HTERT RPE-1 (cell line): ENCODE measurements around the gene HDGF.

Source experiments
- in situ Hi-C: fragments of 300-500 bp; cut with MboI; formaldehyde crosslinking; loops from 4 replicates; pipeline ENCODE4 v1.14.3; 2020; ENCODE audit warnings: low sequenced_read_pairs

Gene HDGF

DNA sequence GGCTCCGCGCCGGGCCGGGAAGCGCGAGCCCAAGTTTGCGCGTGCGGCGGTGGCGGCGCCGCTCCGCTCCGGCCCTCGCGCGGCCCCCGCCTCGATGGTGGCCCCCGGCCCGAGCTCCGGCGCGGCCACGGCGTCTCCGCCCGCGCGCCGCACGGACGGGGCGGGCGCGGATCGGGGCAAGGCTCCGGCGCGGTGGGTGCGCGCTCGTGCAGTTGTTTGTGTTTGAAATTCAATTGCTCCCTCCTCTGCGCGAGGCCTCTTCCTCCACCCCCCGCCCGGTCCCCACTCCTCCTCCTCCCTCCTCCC lies at the start of gene HDGF:
Gene HDGF, minus strand, starts transcription at position 225 of the 306 bp plus-strand sequence. CDS start 246 bp downstream, outside the sequence.
- in situ Hi-C loops = no loop called here

DNA sequence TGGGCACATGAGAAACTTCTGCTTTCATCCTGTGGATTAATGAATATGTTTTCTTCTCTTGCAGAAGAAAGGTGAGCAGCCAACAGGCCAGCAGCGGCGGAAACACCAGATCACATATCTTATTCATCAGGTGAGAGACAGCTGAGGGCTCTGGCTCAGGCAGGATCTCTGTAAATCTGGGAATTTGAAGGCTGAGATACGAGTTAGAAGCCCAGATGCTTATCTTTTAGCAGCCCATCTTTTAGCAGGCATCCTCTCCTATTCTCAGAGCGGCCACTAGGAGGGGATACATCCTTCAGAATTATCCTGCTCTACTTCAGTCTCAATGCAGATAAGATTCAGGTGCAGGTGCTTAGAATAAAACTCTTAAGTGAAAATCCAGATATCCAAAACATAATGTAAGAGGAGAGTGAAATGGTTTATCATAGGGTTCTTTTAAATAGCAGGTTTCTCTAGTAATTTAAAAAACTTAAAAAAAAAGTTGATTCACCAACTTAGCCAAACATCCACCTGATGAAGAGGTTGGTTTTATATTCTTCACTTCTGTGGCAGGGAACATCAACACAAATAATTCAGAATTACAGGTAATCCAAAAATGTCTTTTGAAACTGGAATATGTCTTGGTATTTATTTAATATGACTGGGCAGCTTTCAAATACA lies 45.9 kb upstream of the HDGF start:
- in situ Hi-C loops = no loop called here

DNA sequence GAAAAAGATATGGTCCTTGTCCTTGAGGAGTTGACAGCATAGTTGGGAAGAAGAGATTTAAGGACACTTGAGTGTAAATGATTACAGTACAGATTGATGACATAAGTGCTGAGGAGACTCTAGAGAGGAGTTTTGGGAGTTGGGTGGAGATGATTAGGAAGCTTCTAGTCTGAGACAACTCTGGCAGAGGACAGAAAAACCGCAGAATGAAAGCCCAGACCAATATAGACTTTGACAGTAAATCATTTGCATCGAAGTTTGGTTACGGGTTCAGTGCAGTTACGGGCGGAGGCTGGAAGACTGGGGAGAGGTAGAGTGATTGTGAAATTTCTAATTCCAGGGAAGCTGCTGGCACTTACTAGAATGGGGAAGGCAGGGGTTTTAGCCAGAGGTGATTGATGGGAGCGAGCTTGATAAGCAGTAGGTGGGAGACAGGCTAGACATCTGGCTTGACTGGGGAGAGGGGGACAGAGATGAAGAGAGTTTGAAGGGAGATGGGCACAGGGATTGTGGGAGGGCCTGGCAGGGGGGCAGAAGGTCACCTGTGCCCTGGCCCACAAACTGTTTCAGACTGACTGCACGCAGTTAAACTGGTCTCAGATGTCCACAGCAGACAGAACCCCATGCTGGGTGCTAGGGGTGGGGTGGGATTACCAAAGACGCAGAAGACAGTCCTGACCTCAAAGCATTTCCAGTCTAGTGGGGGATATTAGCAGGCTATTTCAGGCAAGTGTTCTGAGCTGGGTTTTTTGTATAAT lies 45.0 kb upstream of the HDGF start:
- in situ Hi-C loops = no loop called here

DNA sequence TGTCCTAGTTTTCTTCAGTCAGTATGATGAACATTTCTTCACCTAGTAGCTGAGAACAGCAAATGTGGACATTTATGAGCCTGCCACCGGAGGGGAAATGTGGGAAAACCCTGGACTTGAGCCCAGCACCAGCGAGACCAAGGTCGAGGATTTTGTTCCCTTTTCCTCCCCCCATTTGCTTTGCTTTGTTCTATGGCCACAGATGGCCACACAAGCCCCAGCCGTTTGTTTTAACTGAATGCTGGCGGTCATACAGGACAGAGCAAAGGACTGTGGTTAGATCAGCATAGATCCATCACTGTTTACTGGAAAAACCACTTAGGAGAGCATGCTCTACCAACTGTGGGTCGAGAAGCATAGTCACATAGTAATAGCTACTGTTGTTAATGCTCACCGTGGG lies 44.3 kb upstream of the HDGF start:
- in situ Hi-C loops = no loop called here

DNA sequence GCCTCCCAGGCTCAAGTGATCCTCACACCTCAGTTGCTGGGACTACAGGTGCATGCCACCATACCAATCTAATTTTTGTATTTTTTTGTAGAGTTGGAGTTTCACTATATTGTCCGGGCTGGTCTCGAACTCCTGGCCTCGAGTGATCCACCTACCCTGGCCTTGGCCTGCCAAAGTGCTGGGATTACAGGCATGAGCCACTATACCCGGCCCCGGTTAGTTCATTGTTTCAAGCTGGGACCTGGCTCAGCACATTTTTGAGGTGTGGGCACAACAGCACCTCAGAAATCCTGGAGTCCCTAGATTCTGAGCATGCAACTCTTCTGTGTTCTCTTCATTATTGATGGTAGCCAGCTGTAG lies 43.9 kb upstream of the HDGF start:
- in situ Hi-C loops = no loop called here

DNA sequence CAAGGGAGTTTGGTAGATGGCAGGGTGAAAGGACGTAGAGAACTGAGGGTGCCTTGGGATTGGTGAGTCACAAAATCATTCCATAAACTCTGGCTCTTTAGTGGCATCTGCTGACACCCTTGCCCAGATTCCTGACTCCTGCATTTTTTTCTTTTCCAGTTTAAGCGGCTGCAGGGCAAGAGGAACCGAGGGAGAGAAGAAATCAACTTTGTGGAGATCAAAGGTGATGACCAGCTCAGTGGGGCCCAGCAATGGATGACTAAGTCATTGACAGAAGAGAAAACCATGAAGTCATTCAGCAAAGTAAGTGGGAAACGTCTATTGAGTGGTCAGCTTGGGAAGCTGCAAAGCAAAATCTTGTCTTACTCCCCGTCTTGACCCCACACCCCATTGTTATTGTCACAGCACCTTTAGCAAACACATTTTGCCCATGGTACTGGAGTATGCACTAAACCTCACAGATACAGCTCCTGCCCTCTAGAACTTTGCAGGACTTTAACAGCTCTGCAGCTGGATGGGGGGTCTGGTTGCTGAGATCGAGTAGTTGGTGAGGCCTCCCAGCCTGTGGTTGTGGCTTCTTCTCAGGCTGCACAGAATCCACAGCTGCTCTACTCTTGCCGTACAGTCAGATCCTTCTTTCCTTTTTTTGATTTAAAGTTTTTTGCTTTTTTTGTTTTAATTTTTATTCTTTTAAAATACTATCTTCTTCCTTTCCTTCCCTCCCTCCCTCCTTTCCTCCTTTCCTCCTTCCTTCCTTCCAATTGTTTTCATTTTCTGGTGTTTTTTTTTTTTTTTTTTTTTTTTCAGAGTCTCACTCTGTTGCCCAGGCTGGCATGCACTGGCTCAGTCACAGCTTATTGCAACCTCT lies 43.3 kb upstream of the HDGF start:
- in situ Hi-C loops = no loop called here

DNA sequence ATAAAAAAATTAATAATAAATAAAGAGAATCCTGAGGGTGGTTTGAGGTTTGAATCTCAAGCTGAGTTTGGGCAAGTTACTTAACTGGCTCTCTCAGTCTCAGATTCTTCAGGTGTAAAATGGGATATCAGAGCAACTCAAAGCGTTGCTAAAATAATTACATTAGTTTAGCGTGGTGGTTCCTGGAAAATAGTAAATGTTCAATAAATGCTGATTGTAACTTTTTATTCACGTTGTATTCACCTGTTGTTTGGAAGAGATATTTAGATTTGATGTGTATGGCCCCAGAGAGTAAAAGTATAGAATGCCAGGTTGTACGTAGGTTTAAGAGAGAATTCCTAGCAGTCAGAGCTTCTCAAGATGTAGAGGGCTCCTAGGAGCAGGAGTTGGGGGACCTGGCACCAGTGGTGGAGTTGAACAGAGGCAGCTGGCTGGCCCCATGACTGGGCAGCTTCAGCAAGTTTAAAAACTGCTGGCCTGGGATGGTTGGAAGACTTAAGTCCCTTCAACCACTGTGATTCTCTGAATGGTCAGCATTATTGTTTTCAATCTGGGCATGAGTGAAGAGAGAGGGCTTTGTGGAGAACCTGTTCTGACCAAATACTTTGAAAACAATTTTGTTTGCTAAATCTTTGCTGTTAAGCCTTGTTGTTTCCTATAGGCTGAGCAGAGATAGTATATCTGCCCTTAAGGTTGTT lies 38.3 kb upstream of the HDGF start:
- in situ Hi-C loops = no loop called here

DNA sequence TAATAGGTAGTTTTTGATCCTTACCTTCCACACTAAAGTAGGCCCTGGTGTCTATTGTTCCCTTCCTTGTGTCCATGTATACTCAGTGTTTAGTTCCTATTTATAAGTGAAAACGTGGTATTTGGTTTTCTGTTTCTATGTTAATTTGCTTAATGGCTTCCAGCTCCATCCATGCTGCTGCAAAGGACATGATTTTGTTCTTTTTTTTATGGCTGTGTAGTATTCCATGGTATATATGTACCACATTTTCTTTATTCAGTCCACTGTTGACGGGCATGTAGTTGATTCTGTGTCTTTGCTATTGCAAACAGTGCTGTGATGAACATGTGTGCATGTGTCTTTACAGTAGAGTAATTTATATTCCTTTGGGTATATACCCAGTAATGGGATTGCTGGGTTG lies 36.7 kb upstream of the HDGF start:
- in situ Hi-C loops = no loop called here

DNA sequence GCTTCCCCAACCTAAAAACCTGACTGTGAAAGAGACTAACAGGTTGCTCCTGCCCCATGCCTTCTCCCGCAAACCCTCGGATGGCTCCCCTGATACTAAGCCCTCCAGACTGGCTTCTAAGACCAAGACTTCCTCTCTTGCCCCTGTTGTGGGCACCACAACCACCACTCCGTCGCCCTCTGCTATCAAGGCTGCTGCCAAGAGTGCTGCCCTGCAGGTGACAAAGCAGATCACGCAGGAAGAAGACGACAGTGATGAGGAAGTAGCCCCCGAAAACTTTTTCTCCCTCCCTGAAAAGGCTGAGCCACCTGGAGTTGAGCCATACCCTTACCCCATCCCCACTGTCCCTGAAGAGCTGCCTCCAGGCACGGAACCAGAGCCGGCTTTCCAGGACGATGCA lies 35.2 kb upstream of the HDGF start:
- in situ Hi-C loops = no loop called here

DNA sequence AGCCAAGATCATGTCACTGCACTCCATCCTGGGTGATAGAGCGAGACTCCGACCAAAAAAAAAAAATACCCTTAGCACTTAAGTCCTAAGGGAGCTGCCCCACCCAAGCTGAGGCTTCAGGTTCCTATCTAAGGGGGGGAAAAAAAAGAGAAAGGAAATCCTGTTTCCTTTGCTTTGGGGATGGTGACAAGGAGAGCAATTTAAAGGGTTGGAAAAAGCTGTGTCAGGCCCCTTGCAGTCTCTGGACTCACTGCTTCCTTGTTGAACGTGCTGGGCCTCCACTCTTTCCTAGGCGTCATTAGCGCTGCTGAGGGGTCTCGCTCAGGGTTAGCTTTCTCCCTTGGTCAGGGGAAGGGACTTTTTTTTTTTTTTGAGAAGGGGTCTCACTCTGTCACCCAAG lies 34.0 kb upstream of the HDGF start:
- in situ Hi-C loops = no loop called here

DNA sequence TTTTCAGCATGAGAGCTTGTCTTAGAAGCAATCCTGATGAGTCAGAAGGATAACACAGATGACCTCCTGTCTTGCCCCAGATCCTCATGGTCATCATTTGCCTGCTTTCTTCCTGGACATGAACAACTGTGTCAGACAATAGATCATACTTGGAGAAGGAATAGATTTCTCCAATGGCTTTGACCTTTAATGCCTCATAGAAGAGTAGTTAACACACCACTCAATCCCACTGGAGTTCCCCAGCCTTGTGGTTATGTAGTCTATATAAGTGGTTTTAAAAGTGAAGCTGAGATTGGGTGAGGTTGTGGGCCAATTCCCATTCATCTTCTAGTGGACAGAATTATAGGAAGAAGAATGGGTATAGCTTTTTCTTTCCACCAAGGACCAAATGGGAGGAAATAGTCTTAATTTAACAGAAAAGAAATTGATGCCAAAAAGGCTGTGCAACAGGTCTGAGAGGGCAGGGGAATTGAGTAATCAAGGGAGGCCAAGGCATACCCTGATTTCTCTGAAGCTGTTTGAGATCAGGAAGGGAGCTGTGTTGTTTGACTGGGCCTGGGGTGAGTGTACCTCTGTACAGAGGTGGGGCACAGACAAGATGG lies 30.2 kb upstream of the HDGF start:
- in situ Hi-C loops = no loop called here

DNA sequence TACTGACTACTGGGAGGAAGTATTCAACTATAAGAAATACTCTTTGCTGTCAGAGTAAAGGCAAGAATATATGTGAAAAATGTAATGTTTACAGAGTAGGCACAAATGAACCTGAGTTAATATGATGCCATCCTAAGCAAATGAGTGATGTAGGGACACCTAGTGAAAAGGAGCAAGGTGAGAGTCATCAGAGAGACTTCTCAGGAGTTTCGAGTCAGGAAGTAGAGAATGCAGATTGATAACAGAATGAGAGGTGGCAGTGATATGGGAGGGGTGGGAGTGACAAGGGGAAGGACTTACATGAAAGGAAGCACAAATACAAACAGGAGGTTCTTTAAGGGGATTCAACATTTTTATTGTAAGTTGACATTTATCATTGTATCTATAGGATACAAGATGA lies 26.1 kb upstream of the HDGF start:
- in situ Hi-C loops = no loop called here

DNA sequence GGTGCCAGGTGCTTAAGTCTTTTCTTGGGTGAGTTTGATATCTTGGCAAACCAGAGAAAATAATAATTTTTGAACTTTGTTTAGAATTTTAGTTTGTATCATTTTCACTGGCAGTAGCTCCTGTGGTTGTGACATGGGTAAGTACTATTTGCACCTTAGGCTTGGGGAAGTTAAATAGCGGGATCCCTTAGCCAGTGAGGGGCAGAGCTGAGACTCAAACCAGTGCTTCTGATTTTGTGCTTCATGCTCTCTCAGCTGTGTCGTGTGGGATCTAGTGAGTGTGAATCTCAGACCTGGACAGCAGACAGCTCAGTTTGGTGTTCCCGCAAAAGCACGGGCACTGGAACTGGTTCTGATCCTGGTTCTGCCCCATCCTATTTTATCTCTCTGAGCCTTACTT lies 25.5 kb upstream of the HDGF start:
- in situ Hi-C loops = no loop called here

DNA sequence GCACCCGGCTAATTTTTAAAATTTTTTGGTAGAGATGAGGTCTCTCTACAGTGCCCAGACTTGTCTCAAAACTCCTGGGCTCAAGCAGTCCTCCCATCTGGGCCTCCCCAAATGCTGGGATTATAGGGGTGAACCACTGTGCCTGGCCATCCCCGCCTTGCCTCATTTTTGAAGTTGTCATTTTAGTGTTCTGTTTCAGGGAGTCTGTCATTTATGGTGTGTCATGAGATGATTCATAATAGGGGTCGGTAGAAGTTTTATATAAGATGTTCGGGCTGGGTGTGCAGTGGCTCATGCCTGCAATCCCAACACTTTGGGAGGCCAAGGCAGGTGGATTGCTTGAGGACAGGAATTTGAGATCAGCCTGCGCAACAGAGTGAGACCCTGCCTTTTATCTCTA lies 24.3 kb upstream of the HDGF start:
- in situ Hi-C loops = no loop called here

DNA sequence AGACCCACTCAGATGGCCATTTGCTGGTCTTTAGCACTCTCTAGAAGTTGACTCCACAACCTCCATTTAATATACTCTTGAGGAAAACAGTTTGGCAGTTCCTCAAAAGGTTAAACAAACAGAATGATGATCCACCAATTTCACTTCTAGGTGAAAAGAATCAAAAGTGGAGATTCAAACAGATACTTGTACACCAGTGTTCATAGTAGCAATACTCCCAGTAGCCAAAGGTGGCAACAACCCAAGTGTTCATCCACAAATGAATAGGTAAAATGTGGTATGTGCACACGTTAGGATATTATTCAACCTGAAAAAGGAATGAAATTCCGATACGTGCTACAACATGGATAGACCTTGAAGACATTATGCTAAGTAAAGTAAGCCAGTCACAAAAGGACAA lies 22.1 kb upstream of the HDGF start:
- in situ Hi-C loops = no loop called here

DNA sequence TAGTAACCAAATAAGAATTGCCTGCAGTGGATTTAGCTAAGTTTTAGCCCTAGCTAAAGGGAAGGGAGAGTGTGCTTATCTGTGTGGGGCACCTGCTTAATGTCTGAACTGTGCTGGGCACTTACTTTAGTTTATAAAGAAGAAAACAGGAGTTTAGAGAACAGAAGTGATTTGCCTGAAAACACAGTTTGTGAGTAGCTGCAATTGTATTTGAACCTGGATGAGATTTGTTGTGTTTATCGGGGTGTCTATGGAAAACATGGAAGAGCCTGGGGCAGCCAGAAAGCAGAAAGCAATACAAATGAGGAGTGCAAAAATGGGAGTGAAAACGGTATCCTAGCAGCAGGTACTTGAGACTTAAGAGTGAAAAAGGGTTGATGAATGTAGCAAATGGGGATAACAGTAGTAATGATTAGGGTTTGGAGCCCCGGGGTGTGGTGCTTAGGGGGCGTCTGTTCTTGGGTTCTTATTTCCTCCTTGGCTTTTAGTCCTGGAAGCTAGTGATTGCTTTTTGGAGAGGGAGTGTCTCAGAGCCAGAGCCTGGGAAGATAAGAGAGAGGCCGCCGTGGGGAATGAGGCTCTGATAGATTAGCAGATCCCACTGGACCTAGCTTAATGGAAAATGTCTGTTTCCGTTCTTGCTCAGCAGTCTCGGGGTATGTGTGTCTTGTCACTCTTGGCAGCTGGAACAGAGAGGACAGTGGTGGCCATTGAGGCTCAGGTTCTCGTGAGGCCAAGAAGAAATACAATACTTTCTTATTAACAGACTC lies 21.4 kb upstream of the HDGF start:
- in situ Hi-C loops = no loop called here

DNA sequence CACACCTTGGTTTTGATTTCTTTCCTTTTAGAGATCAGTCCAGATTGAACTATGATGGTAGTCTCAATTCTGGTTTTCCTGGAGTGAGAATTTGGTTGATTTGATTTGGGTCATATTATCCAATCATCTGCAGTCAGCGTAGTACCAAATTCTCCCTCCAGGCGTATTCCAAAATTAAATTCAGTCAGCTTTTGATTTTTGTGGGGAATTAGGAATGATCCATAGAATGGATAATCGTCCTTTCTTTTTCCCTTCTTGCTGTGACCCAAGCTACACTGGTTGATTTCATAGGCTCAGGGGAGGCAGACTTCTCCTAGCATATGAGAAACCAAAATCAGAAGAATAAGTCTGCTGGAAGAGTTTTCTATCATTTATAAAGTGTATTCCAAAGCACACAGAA lies 20.7 kb upstream of the HDGF start:
- in situ Hi-C loops = no loop called here

DNA sequence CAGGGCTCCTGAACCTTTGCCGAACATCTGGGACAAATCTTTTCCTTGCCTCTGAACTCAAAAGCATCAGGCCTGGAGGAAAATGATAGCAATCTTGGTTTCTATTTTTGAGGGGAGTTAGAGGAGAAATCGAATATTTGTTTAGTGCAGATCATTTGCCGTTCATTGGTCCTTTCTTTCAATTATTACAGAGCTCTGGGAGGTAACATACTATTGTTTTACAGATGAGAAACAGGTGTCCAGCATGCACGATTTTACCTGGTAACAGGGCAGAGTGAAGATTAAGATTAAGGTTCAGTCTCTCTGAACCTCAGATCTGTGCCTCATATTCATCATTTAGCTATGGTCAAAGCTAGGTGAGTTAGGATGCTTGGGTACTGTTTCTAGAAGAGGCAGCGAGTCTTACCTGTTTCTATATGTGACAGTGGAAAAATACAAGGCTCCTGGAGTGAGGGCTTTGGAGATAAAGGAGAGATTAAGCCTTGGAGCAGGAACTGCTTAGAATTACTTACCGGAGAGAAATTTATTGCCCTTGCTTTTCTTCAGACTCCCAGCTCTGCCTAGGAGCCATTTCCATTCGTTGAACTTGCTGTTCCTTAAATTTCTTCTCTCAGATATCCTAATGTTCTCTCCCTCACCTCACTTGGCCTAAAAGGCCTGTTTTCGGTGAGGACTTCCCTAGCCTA lies 17.3 kb upstream of the HDGF start:
- in situ Hi-C loops = no loop called here

DNA sequence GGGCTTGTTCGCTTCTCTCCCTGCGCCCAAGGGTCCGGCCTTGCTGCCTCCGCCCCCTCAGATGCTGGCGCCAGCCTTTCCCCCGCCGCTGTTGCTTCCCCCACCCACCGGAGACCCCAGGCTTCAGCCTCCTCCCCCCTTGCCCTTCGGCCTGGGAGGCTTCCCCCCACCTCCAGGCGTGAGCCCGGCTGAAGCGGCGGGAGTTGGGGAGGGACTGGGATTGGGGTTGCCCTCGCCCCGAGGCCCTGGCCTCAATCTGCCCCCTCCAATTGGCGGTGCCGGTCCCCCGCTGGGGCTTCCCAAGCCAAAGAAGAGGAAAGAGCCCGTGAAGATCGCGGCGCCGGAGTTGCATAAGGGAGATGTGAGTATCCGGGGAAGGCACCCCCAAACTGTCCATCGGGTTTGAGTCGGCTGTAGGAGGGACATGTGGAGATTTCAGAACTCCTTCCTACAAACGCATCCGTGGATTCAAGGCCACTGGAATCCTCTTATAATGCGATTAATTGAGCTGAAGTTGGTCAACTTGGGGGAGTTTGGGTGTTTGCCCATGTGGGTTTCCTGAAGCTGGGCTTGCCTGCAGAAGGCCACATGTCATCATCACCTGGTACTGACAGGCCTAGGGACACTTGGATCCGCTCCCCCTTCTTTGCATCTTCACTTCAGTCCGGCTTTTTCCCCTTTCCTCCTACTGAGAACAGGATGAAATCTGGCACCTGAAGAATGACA lies 16.6 kb upstream of the HDGF start:
- in situ Hi-C loops = no loop called here
